Bronchial epithelial cell (primary cell): ENCODE data around the gene LMAN1. TPM values are rescaled to one million over a fixed set of nuclear protein-coding genes. Genes with fewer than 3 reads are reported as not detected.

Experiments
- DNase-seq: peaks from one replicate; pipeline ENCODE4 v3.0.0-alpha.2; 2010; ENCODE audit warnings: low read depth
- FAIRE-seq: peaks from 2 replicates; lab custom pipeline; 2011; peaks lifted over from hg19 to GRCh38; lab: Jason Lieb, UNC
- H3K27me3 ChIP-seq: 2 replicates; pipeline ENCODE4 v1.5.1; 2011; ENCODE audit warnings: low read length; ENCODE audit not compliant: control insufficient read depth, insufficient read depth
- H3K36me3 ChIP-seq: 2 replicates; pipeline ENCODE4 v1.5.1; 2011; ENCODE audit warnings: low read length; ENCODE audit not compliant: control insufficient read depth, insufficient read depth
- H3K4me3 ChIP-seq: 2 replicates; pipeline ENCODE4 v1.5.1; 2011; ENCODE audit warnings: mild to moderate bottlenecking, low read depth, low read length, control low read depth
- CTCF ChIP-seq: IDR thresholded peaks from 2 replicates; pipeline ENCODE4 v1.5.1; 2011; ENCODE audit warnings: mild to moderate bottlenecking, moderate library complexity, low read length, control low read depth, inconsistent platforms; ENCODE audit not compliant: insufficient read depth, severe bottlenecking
- total RNA-seq: library from RNA; depleted of rRNA; stranded (reverse); fragments of >200 nt; gene quantifications from 2 replicates; pipeline ENCODE4 v1.2.1, GENCODE V29; 2014

LMAN1 gene
- total RNA-seq, 1 donor from 2014 or later = 157 TPM

- Histone ChIP-seq H3K27me3 (peaks cover 2% of the 10 kb centered on the region), H3K36me3 (no peaks in the 10 kb centered on the region), H3K4me3 (no peak overlapping the region)
- FAIRE-seq (no peak), DNase-seq (no peak)
- no peak for TF ChIP-seq CTCF
Observed at GRCh38 chr18:59308938-59309260, 50.2 kb downstream of the LMAN1 start.

- DNase-seq (peak; percentile 26), FAIRE-seq (no peak)
- H3K4me3 ChIP-seq = no peak overlapping the region
- no peaks in the 10 kb centered on the region for H3K36me3 ChIP-seq
- H3K27me3 ChIP-seq = peaks cover 2% of the 10 kb centered on the region
- peak; percentile 84 for TF ChIP-seq CTCF
Observed at GRCh38 chr18:59308248-59308937, 50.7 kb downstream of the LMAN1 start.

GRCh38 chr18:59306640-59307039 lies 52.4 kb downstream of the LMAN1 start:
- FAIRE-seq (no peak), DNase-seq (no peak)
- H3K36me3 ChIP-seq = no peaks in the 10 kb centered on the region
- H3K4me3 ChIP-seq = no peak overlapping the region
- no peak for TF ChIP-seq CTCF
- H3K27me3 ChIP-seq = peaks cover 2% of the 10 kb centered on the region

- DNase-seq (no peak), FAIRE-seq (no peak)
- Histone ChIP-seq H3K4me3 (no peak overlapping the region), H3K36me3 (no peaks in the 10 kb centered on the region), H3K27me3 (peaks cover 2% of the 10 kb centered on the region)
- TF ChIP-seq CTCF = no peak
Observed at GRCh38 chr18:59305295-59305694, 53.8 kb downstream of the LMAN1 start.

GRCh38 chr18:59303656-59304195 lies 55.3 kb downstream of the LMAN1 start:
- TF ChIP-seq CTCF = no peak
- Histone ChIP-seq H3K36me3 (no peaks in the 10 kb centered on the region), H3K4me3 (no peak overlapping the region), H3K27me3 (no peaks in the 10 kb centered on the region)
- DNase-seq (no peak), FAIRE-seq (no peak)

- FAIRE-seq (no peak), DNase-seq (no peak)
- Histone ChIP-seq H3K36me3 (no peaks in the 10 kb centered on the region), H3K4me3 (no peak overlapping the region), H3K27me3 (no peaks in the 10 kb centered on the region)
- TF ChIP-seq CTCF = no peak
Observed at GRCh38 chr18:59303006-59303405, 56.1 kb downstream of the LMAN1 start.
